GM12873 (cell line): ENCODE data around the gene MMP15.

ENCODE experiments used
- CTCF ChIP-seq: IDR thresholded peaks from 2 replicates; pipeline ENCODE4 v1.5.1; 2012; ENCODE audit warnings: low read depth, mild to moderate bottlenecking, moderate library complexity, low read length, control low read depth; ENCODE audit not compliant: insufficient read depth; ENCODE audit errors: missing control alignments

MMP15 gene

GRCh38 chr16:57993438-57993837 is 32.1 kb upstream of the MMP15 start:
- TF ChIP-seq CTCF: no peak

GRCh38 chr16:57993897-57994296 is 31.7 kb upstream of the MMP15 start:
- no peak for TF ChIP-seq CTCF

GRCh38 chr16:57994361-57994760 is 31.2 kb upstream of the MMP15 start:
- no peak for TF ChIP-seq CTCF

- peak; percentile 52 for TF ChIP-seq CTCF
These were observed 30.8 kb upstream of the MMP15 start for GRCh38 chr16:57994778-57995177.

GRCh38 chr16:57995721-57996405 is 29.7 kb upstream of the MMP15 start:
- TF ChIP-seq CTCF: no peak

GRCh38 chr16:57996406-57997175 is 29.0 kb upstream of the MMP15 start:
- TF ChIP-seq CTCF: no peak

GRCh38 chr16:57997176-57997527 is 28.4 kb upstream of the MMP15 start:
- TF ChIP-seq CTCF: no peak
